Stomach (tissue), 9 donors: ENCODE results near the gene RP9. TPM values are rescaled to one million over a fixed set of nuclear protein-coding genes. Genes with fewer than 3 reads are reported as not detected.

Experiments used
- DNase-seq, 2 donors: peaks; one replicate each; pipeline versions ENCODE4 v3.0.0 to v3.0.0-alpha.2; 2013 to 2019
- H3K27ac ChIP-seq, 5 donors: fragments of 200-600 bp in 4 of 5; sonication (generic) in 4 of 5; one replicate each; pipeline ENCODE4 v1.5.1; 2013 to 2019; ENCODE audit warnings: mild to moderate bottlenecking in 1 of 5, moderate library complexity in 1 of 5
- H3K27me3 ChIP-seq, 3 donors: fragments of 200-600 bp; sonication (generic); one replicate each; pipeline ENCODE4 v1.5.1; 2017 to 2019; ENCODE audit warnings: mixed run types in 1 of 3
- H3K36me3 ChIP-seq, 4 donors: fragments of 200-600 bp; sonication (generic); 1 replicate in 3 of 4; 2 replicates in 1 of 4; pipeline ENCODE4 v1.5.1; 2016 to 2019
- H3K4me1 ChIP-seq, 4 donors: fragments of 200-600 bp; sonication (generic); one replicate each; pipeline ENCODE4 v1.5.1; 2016 to 2019
- H3K4me3 ChIP-seq, 4 donors: fragments of 200-600 bp; sonication (generic) in 3 of 4; one replicate each; pipeline ENCODE4 v1.5.1; 2016 to 2019; ENCODE audit warnings: mild to moderate bottlenecking in 1 of 4
- H3K9me3 ChIP-seq, 4 donors: fragments of 200-600 bp; sonication (generic); one replicate each; pipeline ENCODE4 v1.5.1; 2016 to 2019
- CTCF ChIP-seq, 7 experiments: fragments of 450-650 bp in 4 of 7; fragments of 200-600 bp in 3 of 7; sonication (generic) in 3 of 7; IDR thresholded peaks; one replicate each; pipeline ENCODE4 v1.5.1; 2016 to 2019; ENCODE audit warnings: antibody characterized with exemption in 7 of 7, control low read depth in 2 of 7, mild to moderate bottlenecking in 1 of 7
- EP300 ChIP-seq: sonication (generic); formaldehyde crosslinking; IDR thresholded peaks from one replicate; pipeline ENCODE4 v1.6.1; 2017; ENCODE audit warnings: antibody characterized with exemption
- POLR2A ChIP-seq, 4 donors: fragments of 450-650 bp; IDR thresholded peaks; one replicate each; pipeline ENCODE4 v1.6.1; 2016; ENCODE audit warnings: antibody characterized with exemption in 4 of 4, control low read depth in 2 of 4, mild to moderate bottlenecking in 1 of 4, moderate library complexity in 1 of 4
- POLR2AphosphoS5 ChIP-seq, 3 donors: sonication (generic); formaldehyde crosslinking; IDR thresholded peaks; one replicate each; pipeline ENCODE4 v1.6.1; 2016; ENCODE audit warnings: antibody characterized with exemption in 3 of 3
- WGBS, 5 donors: extraction: QIAGEN DNeasy Blood & Tissue Kit in 3 of 5; methylation state at CpG; one replicate each; pipeline versions ENCODE4 v1.1.5 to v1.1.7; 2013 to 2018; 5-methylcytosine and 5-hydroxymethylcytosine counted together
- intact Hi-C: fragments of 100-400 bp; cut with DNase I; formaldehyde crosslinking; loops from one replicate; pipeline ENCODE4 v1.15.1; 2023; ENCODE audit warnings: low total_unique reads
- polyA plus RNA-seq, 3 donors: library from polyadenylated mRNA; stranded (reverse); fragments of 200-250 nt; gene quantifications; one replicate each; pipeline ENCODE4 v1.2.3, GENCODE V29; 2013
- total RNA-seq, 5 donors: library from RNA; depleted of rRNA; stranded (reverse); fragments of >200 nt; gene quantifications; one replicate each; pipeline versions ENCODE4 v1.1.0 to v1.2.3, GENCODE V29; 2014 to 2016
- donor health status: healthy with polysubstance abuse.
- donor health status: Bipolar disorder and iron deficiency.
- donor health status: healthy.

Gene RP9
- total and polyA plus RNA-seq, 8 donors, result 2.2 to 80.0 (median 11.1) TPM; not detected in 1

- intact Hi-C loops, result no loop called here
- no peaks in the 10 kb centered on the region for H3K4me1 ChIP-seq
- no peak for DNase-seq
- no peak overlapping the region for H3K27ac ChIP-seq
- no peaks in the 10 kb centered on the region for H3K36me3 ChIP-seq
- 83 to 98% (median 96%) methylated on average over 2 of the region's 2 CpGs for WGBS, 5 donors
- no peaks in the 10 kb centered on the region for H3K27me3 ChIP-seq
- H3K4me3 ChIP-seq, result no peak overlapping the region
- TF ChIP-seq POLR2AphosphoS5 (IDR thresholded peaks at IDR 0.05) (no peak), EP300 (no peak), POLR2A (IDR thresholded peaks at IDR 0.05) (no peak), CTCF (IDR thresholded peaks at IDR 0.05) (no peak)
- H3K9me3 ChIP-seq, result peaks cover 7 to 22% (median 15%) of the 10 kb centered on the region in 4 donors
These were observed 38.9 kb downstream of the RP9 start for GRCh38 chr7:33070277-33070676.

- WGBS, 5 donors, result 83 to 95% (median 88%) methylated on average over 1 of the region's 1 CpG
- intact Hi-C loops, result no loop called here
- peaks cover 7 to 22% (median 15%) of the 10 kb centered on the region in 4 donors for H3K9me3 ChIP-seq
These were observed 41.3 kb downstream of the RP9 start for GRCh38 chr7:33067921-33068320.

GRCh38 chr7:33066771-33067170, 42.4 kb downstream of the RP9 start:
- H3K4me1 ChIP-seq, result peaks cover 3 to 10% (median 7%) of the 10 kb centered on the region in 4 donors
- H3K36me3 ChIP-seq, result no peaks in the 10 kb centered on the region
- no peak overlapping the region for H3K27ac ChIP-seq
- no peaks in the 10 kb centered on the region for H3K27me3 ChIP-seq
- intact Hi-C loops, result no loop called here
- H3K9me3 ChIP-seq, result peaks cover 7 to 22% (median 15%) of the 10 kb centered on the region in 4 donors
- 60 to 100% (median 87%) methylated on average over 1 of the region's 1 CpG for WGBS, 5 donors
- TF ChIP-seq POLR2AphosphoS5 (IDR thresholded peaks at IDR 0.05), result no peak
- no peak for TF ChIP-seq POLR2A (IDR thresholded peaks at IDR 0.05)
- no peak for TF ChIP-seq EP300
- TF ChIP-seq CTCF (IDR thresholded peaks at IDR 0.05), result no peak
- DNase-seq, result no peak
- H3K4me3 ChIP-seq, result no peak overlapping the region

More at GRCh38 chr7:33067921-33068320, 41.3 kb downstream of the RP9 start:
- H3K27ac ChIP-seq, result no peak overlapping the region
- H3K36me3 ChIP-seq, result no peaks in the 10 kb centered on the region
- no peaks in the 10 kb centered on the region for H3K27me3 ChIP-seq
- H3K4me1 ChIP-seq, result peaks cover 3 to 8% (median 7%) of the 10 kb centered on the region in 4 donors
- no peak for DNase-seq
- TF ChIP-seq CTCF (IDR thresholded peaks at IDR 0.05), result no peak
- no peak overlapping the region for H3K4me3 ChIP-seq

- TF ChIP-seq POLR2A (IDR thresholded peaks at IDR 0.05) (no peak), EP300 (no peak), CTCF (IDR thresholded peaks at IDR 0.05) (no peak), POLR2AphosphoS5 (IDR thresholded peaks at IDR 0.05) (no peak)
- WGBS, 5 donors, result 98 to 100% (median 100%) methylated on average over 1 of the region's 1 CpG
- Histone ChIP-seq H3K27ac (no peak overlapping the region), H3K9me3 (peaks cover 7 to 22% (median 14%) of the 10 kb centered on the region in 4 donors), H3K27me3 (no peaks in the 10 kb centered on the region), H3K36me3 (no peaks in the 10 kb centered on the region), H3K4me1 (peaks cover 5 to 18% (median 14%) of the 10 kb centered on the region in 4 donors), H3K4me3 (no peak overlapping the region)
- intact Hi-C loops, result no loop called here
- no peak for DNase-seq
These were observed 43.2 kb downstream of the RP9 start for GRCh38 chr7:33065981-33066380.
